Thoracic aorta (tissue), 2 donors: ENCODE measurements around the gene MRPS22. TPM values are rescaled to one million over a fixed set of nuclear protein-coding genes. Genes with fewer than 3 reads are reported as not detected.

ENCODE experiments used
- ATAC-seq: fragments of 150-250 bp; one replicate; pipeline ENCODE4 v1.8.0; 2017; ENCODE audit warnings: low read depth; ENCODE audit not compliant: insufficient number of reproducible peaks, low FRiP score
- DNase-seq: peaks from one replicate; pipeline ENCODE4 v3.0.0-alpha.2; 2020; ENCODE audit warnings: low spot score
- H3K27ac ChIP-seq, 2 donors: fragments of 200-600 bp; sonication (generic); 1 replicate in 1 of 2; 2 replicates in 1 of 2; pipeline ENCODE4 v1.5.1; 2016; ENCODE audit warnings: mild to moderate bottlenecking in 2 of 2, moderate library complexity in 2 of 2
- H3K27me3 ChIP-seq: fragments of 200-600 bp; sonication (generic); replicated peaks from 2 replicates; pipeline ENCODE4 v1.6.0; 2016; ENCODE audit warnings: mild to moderate bottlenecking; ENCODE audit not compliant: insufficient read depth
- H3K36me3 ChIP-seq: fragments of 200-600 bp; sonication (generic); one replicate; pipeline ENCODE4 v1.5.1; 2016
- H3K4me1 ChIP-seq, 2 donors: fragments of 200-600 bp; sonication (generic); 1 replicate in 1 of 2; 2 replicates in 1 of 2; pipeline versions ENCODE4 v1.5.1 to v1.6.0; 2016; ENCODE audit warnings: low read depth in 2 of 2, mild to moderate bottlenecking in 1 of 2; ENCODE audit not compliant: control insufficient read depth in 1 of 2
- H3K4me3 ChIP-seq: fragments of 200-600 bp; sonication (generic); 2 replicates; pipeline ENCODE4 v1.5.1; 2016; ENCODE audit warnings: mild to moderate bottlenecking
- H3K9me3 ChIP-seq: fragments of 200-600 bp; sonication (generic); 2 replicates; pipeline ENCODE4 v1.5.1; 2016
- CTCF ChIP-seq: fragments of 200-600 bp; sonication (generic); IDR thresholded peaks from one replicate; pipeline ENCODE4 v1.5.1; 2019; ENCODE audit warnings: antibody characterized with exemption
- total RNA-seq, 2 donors: library from RNA; depleted of rRNA; stranded (reverse); fragments of >200 nt; gene quantifications; one replicate each; pipeline versions ENCODE4 v1.1.0 to v1.2.3, GENCODE V29; 2016

MRPS22 gene
- total RNA-seq, 2 donors from 2014 or later = 21.3 to 32.2 TPM

GRCh38 chr3:139307072-139307491 lies 36.7 kb upstream of the MRPS22 start:
- no peak overlapping the region for H3K27ac ChIP-seq
- no peak overlapping the region for H3K4me3 ChIP-seq
- no peaks in the 10 kb centered on the region for H3K9me3 ChIP-seq
- DNase-seq = no peak
- no peak for ATAC-seq
- no peaks in the 10 kb centered on the region for H3K27me3 ChIP-seq
- H3K4me1 ChIP-seq = no peaks in the 10 kb centered on the region
- no peaks in the 10 kb centered on the region for H3K36me3 ChIP-seq
- TF ChIP-seq CTCF = no peak

- no peak overlapping the region for H3K27ac ChIP-seq
- H3K4me1 ChIP-seq = no peaks in the 10 kb centered on the region
- H3K4me3 ChIP-seq = no peak overlapping the region
- no peaks in the 10 kb centered on the region for H3K9me3 ChIP-seq
- no peaks in the 10 kb centered on the region for H3K36me3 ChIP-seq
- DNase-seq (no peak), ATAC-seq (no peak)
- TF ChIP-seq CTCF = no peak
- no peaks in the 10 kb centered on the region for H3K27me3 ChIP-seq
Observed at GRCh38 chr3:139307601-139308555, 35.9 kb upstream of the MRPS22 start.

- Histone ChIP-seq H3K9me3 (no peaks in the 10 kb centered on the region), H3K36me3 (no peaks in the 10 kb centered on the region), H3K27me3 (no peaks in the 10 kb centered on the region), H3K4me3 (no peak overlapping the region), H3K4me1 (no peaks in the 10 kb centered on the region), H3K27ac (no peak overlapping the region)
- DNase-seq = no peak
- no peak for ATAC-seq
- no peak for TF ChIP-seq CTCF
Observed at GRCh38 chr3:139308560-139308959, 35.3 kb upstream of the MRPS22 start.

- DNase-seq = no peak
- Histone ChIP-seq H3K36me3 (no peaks in the 10 kb centered on the region), H3K27ac (no peak overlapping the region), H3K9me3 (no peaks in the 10 kb centered on the region), H3K27me3 (no peaks in the 10 kb centered on the region), H3K4me3 (no peak overlapping the region), H3K4me1 (no peaks in the 10 kb centered on the region)
- no peak for TF ChIP-seq CTCF
- ATAC-seq = no peak
Observed at GRCh38 chr3:139309061-139309591, 34.7 kb upstream of the MRPS22 start.

- no peaks in the 10 kb centered on the region for H3K27me3 ChIP-seq
- DNase-seq = no peak
- H3K9me3 ChIP-seq = no peaks in the 10 kb centered on the region
- no peak overlapping the region for H3K4me3 ChIP-seq
- no peak for ATAC-seq
- no peaks in the 10 kb centered on the region for H3K36me3 ChIP-seq
- no peaks in the 10 kb centered on the region for H3K4me1 ChIP-seq
- H3K27ac ChIP-seq = no peak overlapping the region
- TF ChIP-seq CTCF = no peak
Observed at GRCh38 chr3:139309880-139310279, 33.9 kb upstream of the MRPS22 start.
